Heart left ventricle (tissue), 13 donors: Measurements from ENCODE around the gene TMEM178B.

Experiments used
- POLR2A ChIP-seq, 2 donors: fragments of 450-650 bp; IDR thresholded peaks; one replicate each; pipeline ENCODE4 v1.6.1; 2017; ENCODE audit warnings: antibody characterized with exemption in 2 of 2, mild to moderate bottlenecking in 2 of 2, moderate library complexity in 2 of 2
- TF ChIP-seq, protein P1 (sequence below), 12 donors: fragments of 200-600 bp; sonication (generic) in 4 of 12; IDR thresholded peaks; one replicate each; pipeline versions ENCODE4 v1.5.0 to v1.8.0; 2018 to 2022; ENCODE audit warnings: antibody characterized with exemption in 12 of 12, mild to moderate bottlenecking in 5 of 12
- donor health status: ischemic (EF 13 %, LVEDD 7.1; RV severe dilation, severe dysfunction).
- donor health status: DM: no; HTN: yes; CAD: no.
- donor health status: DM: no; HTN: no; CAD: no.
- donor health status: ischemic (EF 25% LVEDD 6.9; RV normal size, moderate dysfunction).
- donor health status: ischemic (EF 25% LVEDD 5.7; RV mildly dilated, moderate dysfunction).
- donor health status: ischemic (EF 35%, LVEDD 5.7; RV mildly dilated, moderate dysfunction).
- donor health status: nonischemic (EF 11% LVEDD 7.7; RV severe dilation, severe dysfunction).
- donor health status: DM: yes; HTN: yes; CAD: no.
- donor health status: PGD.
- donor health status: ischemic (EF 29% LVEDD 5.4; RV normal size, mild dysfunction).
- donor health status: nonischemic (EF 23%, LVEDD 6.1; RV moderate dilation, normal function).

DNA sequence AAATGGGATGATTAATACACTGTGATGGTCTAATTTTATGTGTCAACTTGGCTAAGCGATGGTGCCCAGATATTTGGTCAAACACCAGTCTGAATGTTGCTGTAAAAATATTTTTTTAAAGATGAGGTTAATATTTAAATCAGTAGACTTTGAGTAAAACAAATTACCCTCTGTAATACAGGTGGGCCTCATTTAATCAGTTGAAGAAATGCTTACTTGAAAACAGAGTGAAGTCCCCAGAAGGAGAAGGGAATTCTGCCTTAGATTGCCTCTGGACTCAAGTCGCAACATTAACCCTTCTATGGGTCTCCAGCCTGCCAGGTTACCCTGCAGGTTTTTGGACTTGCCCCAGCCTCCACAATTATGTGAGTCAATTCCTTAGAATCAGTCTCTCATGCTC, 427.6 kb downstream of the TMEM178B start:
- TF ChIP-seq, protein P1, sequence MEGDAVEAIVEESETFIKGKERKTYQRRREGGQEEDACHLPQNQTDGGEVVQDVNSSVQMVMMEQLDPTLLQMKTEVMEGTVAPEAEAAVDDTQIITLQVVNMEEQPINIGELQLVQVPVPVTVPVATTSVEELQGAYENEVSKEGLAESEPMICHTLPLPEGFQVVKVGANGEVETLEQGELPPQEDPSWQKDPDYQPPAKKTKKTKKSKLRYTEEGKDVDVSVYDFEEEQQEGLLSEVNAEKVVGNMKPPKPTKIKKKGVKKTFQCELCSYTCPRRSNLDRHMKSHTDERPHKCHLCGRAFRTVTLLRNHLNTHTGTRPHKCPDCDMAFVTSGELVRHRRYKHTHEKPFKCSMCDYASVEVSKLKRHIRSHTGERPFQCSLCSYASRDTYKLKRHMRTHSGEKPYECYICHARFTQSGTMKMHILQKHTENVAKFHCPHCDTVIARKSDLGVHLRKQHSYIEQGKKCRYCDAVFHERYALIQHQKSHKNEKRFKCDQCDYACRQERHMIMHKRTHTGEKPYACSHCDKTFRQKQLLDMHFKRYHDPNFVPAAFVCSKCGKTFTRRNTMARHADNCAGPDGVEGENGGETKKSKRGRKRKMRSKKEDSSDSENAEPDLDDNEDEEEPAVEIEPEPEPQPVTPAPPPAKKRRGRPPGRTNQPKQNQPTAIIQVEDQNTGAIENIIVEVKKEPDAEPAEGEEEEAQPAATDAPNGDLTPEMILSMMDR (IDR thresholded peaks at IDR 0.05), result no peak
- TF ChIP-seq POLR2A (IDR thresholded peaks at IDR 0.05), result no peak
